ENCODE results near the gene ERVW-1. TPM values are rescaled to one million over a fixed set of nuclear protein-coding genes. Genes with fewer than 3 reads are reported as not detected.

The ERVW-1 gene
- total and polyA plus RNA-seq, 2 of the 13 experiments (the other 11 are each of a cell fraction or from before 2014, with no cell fraction given): not detected

GRCh38 chr7:92421676-92422435 is 55.9 kb downstream of the ERVW-1 start:
- Histone ChIP-seq H3K9ac (ENCODE audit: insufficient read depth, low read depth, low read length) (no peak overlapping the region), H3K9me3 (ENCODE audit: low read length) (no peaks in the 10 kb centered on the region), H3K36me3 (replicated peaks in 1 of 2; ENCODE audit: control insufficient read depth in 1 of 2, insufficient read depth in 2 of 2, low read length in 2 of 2) (no peaks in the 10 kb centered on the region), H3K79me2 (ENCODE audit: insufficient read depth, low read length) (no peaks in the 10 kb centered on the region), H4K20me1 (ENCODE audit: insufficient read depth, low read length) (no peaks in the 10 kb centered on the region), H2AFZ (ENCODE audit: low read length) (no peak overlapping the region), H3K4me3 (replicated peaks in 1 of 3; ENCODE audit: insufficient read depth in 1 of 3, low read depth in 2 of 3, low read length in 3 of 3) (no peak overlapping the region), H3K4me1 (ENCODE audit: insufficient read depth, low read length) (peaks cover 21% of the 10 kb centered on the region), H3K4me2 (ENCODE audit: low read depth, low read length) (peak overlapping the region; percentile 24; the same call in 1 of the 2 replicates), H3K27me3 (ENCODE audit: control insufficient read depth in 1 of 2, insufficient read depth in 2 of 2, low read length in 2 of 2) (no peaks in the 10 kb centered on the region), H3K27ac (ENCODE audit: extremely low read length, insufficient read depth, low read length) (no peak overlapping the region)
- intact Hi-C loops (cut with micrococcal nuclease; ENCODE audit: unreplicated experiment) (loop anchor here (5.0 kb wide), 1 partner anchor 40 kb away; no protein-coding TSS in a partner anchor), in situ Hi-C loops (cut with HindIII; ENCODE audit: extremely low pct_ligation_motif_present, low pct_unique_long_range_greater_than_20kb) (no loop called here)
- CTCF ChIA-PET (ENCODE audit: low intra/inter-chr PET ratio, low total read pairs): no interaction called here
- no peak for TF ChIP-seq ZBTB34 (CRISPR knock-in tag; IDR thresholded peaks at IDR 0.05)
- ATAC-seq: no peak
- WGBS (ENCODE audit: low lambda C conversion rate): 1% methylated on average over 4 of the region's 5 CpGs
- POLR2A ChIA-PET: interaction anchor here (1.4 kb wide), 1 partner anchor 25 kb away, joined by 3 read pairs; the partner anchor contains the start of gene GATAD1
- no peak for DNase-seq (ENCODE audit: low spot score)
- no TSS peak for BruUV-seq (replicated peaks)
- FAIRE-seq: no peak

Other genes starting within 250 kb of the ERVW-1 start
- gene KRIT1, start 232.0 kb downstream of the ERVW-1 start, total RNA-seq (2016; rRNA removed; fragmentation: Illumina TruSeq; extraction: Trizol): 29.4 and 31.2 TPM in 2 replicates
- gene KRIT1, start 232.0 kb downstream of the ERVW-1 start, polyA plus RNA-seq (2011; rRNA removed): 23.4 and 37.7 TPM in 2 replicates
- gene ANKIB1, start 232.0 kb downstream of the ERVW-1 start, total RNA-seq (2016; rRNA removed; fragmentation: Illumina TruSeq; extraction: Trizol): 26.6 and 29.6 TPM in 2 replicates
- 24.8 and 28.7 TPM in 2 replicates for gene ANKIB1, start 232.0 kb downstream of the ERVW-1 start, polyA plus RNA-seq (2011; rRNA removed)
- gene GATAD1, start 30.5 kb downstream of the ERVW-1 start, total RNA-seq (2016; rRNA removed; fragmentation: Illumina TruSeq; extraction: Trizol): 16.2 and 20.6 TPM in 2 replicates
- 36.3 and 42.1 TPM in 2 replicates for gene GATAD1, start 30.5 kb downstream of the ERVW-1 start, polyA plus RNA-seq (2011; rRNA removed)
- gene PEX1, start 50.6 kb upstream of the ERVW-1 start, total RNA-seq (2016; rRNA removed; fragmentation: Illumina TruSeq; extraction: Trizol): 19.4 and 22.4 TPM in 2 replicates
- gene PEX1, start 50.6 kb upstream of the ERVW-1 start, polyA plus RNA-seq (2011; rRNA removed): 14.4 and 16.6 TPM in 2 replicates
- gene RBM48, start 50.8 kb upstream of the ERVW-1 start, total RNA-seq (2016; rRNA removed; fragmentation: Illumina TruSeq; extraction: Trizol): 10.1 and 12.2 TPM in 2 replicates
- gene RBM48, start 50.8 kb upstream of the ERVW-1 start, polyA plus RNA-seq (2011; rRNA removed): 6.3 and 7.2 TPM in 2 replicates
- 56.3 and 65.5 TPM in 2 replicates for gene FAM133B, start 112.4 kb upstream of the ERVW-1 start, total RNA-seq (2016; rRNA removed; fragmentation: Illumina TruSeq; extraction: Trizol)
- 19.6 and 29.1 TPM in 2 replicates for gene FAM133B, start 112.4 kb upstream of the ERVW-1 start, polyA plus RNA-seq (2011; rRNA removed)